OCI-M2 (cell line): ENCODE data around the gene HCAR3.
"Not testable (repeated sequence)": the region's sequence is repeated elsewhere in the genome, so short reads cannot be mapped to it uniquely, and the experiment has no call there.

Experiments
- DNase-seq: peaks from one replicate; lab custom pipeline; 2025; ENCODE audit not compliant: unreplicated experiment; lab: John Stamatoyannopoulos, UW

Gene HCAR3

DNA sequence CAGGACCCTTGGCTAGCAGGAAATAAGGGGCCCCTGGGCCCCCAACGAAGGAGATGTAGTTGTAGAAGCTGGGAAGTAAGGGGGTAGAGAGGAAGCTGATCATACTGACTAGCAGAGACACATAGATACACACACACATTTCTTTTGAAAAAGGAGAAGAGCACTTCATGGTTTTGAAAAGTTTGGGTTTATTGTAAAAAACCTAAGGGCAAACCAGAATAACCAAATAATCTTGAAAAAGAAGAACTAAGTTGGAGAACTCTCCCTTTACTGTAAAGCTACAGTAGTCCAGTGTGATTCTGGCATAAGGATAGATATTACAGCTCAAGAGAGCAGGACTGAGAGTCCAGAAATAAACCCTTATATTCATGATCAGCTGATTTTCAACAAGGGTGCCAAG, 5.8 kb upstream of the HCAR3 start:
- DNase-seq: no peak

DNA sequence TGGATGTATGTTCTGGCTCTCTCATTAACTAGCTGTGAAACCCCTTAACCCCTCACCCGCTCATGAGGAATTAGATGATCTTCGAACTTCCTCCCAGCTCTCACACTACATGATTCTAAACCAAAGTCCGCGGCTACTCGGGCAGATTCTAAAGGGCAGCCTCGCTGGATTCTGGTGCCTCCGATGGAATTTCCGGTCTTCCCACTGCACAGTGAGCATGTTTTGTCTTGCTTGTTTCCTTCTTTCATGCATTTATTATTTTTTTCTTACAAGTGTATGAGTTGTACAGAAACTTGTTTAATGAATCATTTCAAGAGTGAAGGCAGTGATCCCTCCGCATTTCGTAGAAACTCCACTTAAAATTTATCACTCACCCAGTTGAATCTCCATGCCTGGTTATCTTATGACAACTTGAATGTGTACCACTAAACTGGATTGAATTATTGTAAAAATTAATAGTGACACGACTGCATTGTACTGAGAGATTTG, 4.5 kb upstream of the HCAR3 start:
- DNase-seq: no peak

DNA sequence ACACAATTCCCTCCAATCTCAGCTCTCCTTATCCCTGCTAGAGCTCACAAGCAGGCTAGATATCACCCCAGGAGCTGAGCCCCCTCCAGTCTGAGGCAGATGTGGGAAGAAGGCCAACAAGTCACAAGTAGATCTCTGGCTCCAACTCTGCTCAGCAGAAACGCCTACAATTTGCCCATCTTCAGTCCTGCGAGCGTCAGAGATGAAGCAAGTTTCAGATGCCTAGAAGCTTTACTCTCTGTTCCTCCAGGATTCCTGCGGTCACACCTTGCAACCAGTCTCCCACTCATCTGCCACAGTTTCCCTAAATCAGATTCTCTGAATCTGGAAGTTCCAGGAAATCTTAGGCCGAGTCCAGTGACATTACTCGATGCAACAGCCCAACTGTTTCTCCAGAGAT, 1.4 kb downstream of the HCAR3 start:
- DNase-seq: not testable (repeated sequence)

DNA sequence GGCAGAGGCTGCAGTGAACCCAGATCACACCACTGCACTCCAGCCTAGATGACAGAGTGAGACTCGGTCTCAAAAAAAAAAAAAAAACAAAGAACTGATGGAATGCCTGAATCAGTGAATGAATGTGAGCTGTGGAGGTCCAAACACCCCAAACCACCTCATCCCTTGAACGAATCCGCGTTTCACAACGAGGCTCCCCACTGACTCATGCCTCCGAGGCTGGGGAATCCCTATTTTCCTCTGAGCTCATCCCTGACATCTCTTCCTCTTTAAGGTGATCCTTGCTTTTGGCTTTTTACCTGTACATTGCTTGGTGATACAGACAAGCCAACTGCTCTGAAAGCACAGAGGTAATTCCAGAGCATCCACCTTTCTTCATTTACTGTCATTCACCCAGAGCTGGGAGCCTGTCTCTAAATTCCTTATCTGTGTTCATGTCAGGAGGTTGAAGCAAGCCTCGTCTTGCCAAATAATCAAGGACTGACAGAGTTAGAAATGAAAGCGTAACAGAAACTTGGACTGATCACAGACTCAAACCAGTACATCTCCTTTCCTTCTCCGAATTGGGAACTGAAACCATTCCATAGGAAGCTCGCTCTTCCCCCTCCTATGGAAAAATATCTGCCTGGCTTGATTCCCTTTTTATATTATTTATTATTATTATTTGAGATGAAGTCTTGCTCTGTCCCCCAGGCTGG, 3.0 kb downstream of the HCAR3 start:
- DNase-seq: not testable (repeated sequence)

DNA sequence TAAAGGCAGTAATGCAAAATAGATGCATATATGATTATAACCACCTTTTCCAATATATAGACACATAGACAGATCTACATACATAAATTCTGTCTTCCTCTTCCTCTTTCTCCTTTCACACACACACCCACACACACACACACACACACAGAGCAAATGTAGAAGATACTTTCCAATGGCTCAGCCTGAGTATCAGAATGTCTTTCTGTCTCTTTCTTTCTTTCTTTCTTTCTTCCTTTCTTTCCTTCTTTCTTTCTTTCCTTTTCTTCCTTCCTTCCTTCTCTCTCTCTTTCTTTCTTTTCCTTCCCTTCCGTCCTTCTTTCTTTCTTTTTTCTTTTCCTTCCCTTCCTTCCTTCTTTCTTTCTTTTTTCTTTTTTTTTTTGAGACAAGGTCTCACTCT, 5.3 kb downstream of the HCAR3 start:
- not testable (repeated sequence) for DNase-seq

DNA sequence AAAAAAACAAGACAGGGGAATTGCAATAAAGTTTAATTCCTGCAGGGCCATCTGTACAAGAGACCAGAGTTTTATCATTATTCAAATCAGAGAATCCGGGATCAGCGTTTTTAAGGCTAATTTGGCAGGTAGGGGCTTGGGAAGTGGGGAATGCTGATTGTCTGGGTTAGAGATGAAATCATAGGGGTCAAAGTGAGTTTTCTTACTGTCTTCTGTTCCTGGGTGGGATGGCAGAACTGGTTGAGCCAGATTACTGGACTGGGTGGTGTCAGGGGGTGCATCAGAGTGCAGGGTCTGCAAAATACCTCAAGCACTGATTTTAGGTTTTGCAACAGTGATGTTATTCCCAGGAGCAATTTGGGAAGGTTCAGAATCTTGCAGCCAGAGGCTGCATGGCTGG, 6.3 kb downstream of the HCAR3 start:
- DNase-seq: not testable (repeated sequence)

DNA sequence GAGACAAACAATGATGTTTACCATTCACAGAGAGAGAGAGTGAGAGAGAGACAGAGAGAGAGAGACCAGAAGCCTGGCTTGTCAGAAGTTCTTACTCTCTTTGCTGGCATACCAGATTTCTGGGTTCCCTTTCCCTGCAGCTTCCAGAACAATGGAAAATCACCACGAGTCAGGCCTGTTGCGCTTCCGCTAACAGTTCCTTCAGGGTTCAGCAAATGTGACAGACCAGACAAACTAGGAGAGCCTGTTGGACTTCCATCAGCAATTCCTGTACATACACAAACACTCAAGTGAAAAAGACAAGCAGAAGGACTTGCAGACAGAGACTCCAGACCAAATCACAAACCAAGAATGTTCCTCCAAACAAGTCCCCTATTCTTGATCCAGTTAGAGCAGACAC, 7.3 kb downstream of the HCAR3 start:
- DNase-seq: not testable (repeated sequence)

DNA sequence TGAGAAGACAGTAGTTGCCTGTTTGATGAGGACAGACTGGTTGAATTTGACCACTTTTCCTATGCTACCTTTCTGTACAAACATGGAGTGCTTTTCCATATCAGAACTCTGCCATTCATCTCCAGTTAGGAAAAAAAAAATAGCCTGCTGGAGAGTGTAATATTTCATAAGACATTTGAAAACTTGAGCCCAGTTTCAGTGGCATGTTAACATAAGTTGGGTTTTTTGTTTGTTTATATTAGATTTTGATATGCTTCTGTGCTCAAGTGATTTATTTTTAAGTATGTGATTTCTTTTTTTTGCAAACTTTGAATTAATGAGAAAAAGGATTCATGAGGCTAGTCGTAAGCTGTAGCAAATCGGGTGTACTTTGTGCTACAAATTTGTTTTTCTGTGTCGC, 12.8 kb downstream of the HCAR3 start:
- not testable (repeated sequence) for DNase-seq

DNA sequence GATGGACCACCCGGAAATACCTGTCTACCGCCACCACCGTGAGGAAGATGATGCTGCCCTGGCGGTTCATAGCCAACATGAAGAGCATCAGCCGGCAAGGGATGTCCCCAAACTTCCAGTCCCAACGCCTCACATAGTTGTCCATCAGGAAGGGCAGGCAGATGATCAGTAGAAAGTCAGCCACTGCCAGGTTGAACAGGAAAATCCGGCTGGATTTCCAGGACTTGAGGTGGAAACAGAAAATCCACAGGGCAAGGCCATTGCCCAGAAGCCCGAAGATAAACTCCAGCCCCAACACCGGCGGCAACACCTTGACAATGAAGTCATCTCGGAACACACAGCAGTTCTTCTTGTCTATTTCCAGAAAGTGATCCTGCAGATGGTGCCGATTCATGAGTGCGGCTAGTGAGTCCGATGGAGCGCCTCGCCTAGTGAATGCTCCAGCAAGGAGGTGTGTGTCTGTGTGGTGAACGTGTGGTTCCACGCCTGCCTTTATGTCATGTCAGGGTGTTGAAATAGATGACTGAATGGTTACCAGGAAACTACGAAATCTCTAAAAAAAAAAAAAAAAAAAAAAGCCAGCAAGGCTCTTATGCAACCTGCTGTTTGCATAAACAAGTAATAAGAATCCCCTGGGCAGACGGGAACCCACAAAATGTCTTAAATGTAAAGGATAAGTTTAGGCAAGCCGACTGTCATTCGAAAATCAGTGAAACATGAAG, 13.6 kb downstream of the HCAR3 start, which contains the start of gene HCAR2:
TSS of gene HCAR2 (minus strand) at position 468 of the 722 bp plus-strand sequence. CDS start at position 394, 74 bp downstream.
- not testable (repeated sequence) for DNase-seq

DNA sequence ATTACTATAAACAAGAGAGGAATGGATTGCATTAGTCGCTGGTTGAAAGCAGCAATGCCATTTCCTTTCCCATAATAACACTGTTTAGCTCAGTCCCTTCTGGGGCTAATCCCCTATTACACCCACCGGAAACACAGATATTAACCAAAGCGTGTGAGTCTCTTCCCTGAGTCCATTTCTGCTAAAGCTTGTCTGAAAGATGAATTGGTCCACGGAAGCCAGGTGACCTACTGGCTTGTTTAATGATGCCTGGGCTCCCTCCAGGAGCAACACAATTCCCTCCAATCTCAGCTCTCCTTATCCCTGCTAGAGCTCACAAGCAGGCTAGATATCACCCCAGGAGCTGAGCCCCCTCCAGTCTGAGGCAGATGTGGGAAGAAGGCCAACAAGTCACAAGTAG, 15.1 kb downstream of the HCAR3 start:
- DNase-seq: not testable (repeated sequence)

DNA sequence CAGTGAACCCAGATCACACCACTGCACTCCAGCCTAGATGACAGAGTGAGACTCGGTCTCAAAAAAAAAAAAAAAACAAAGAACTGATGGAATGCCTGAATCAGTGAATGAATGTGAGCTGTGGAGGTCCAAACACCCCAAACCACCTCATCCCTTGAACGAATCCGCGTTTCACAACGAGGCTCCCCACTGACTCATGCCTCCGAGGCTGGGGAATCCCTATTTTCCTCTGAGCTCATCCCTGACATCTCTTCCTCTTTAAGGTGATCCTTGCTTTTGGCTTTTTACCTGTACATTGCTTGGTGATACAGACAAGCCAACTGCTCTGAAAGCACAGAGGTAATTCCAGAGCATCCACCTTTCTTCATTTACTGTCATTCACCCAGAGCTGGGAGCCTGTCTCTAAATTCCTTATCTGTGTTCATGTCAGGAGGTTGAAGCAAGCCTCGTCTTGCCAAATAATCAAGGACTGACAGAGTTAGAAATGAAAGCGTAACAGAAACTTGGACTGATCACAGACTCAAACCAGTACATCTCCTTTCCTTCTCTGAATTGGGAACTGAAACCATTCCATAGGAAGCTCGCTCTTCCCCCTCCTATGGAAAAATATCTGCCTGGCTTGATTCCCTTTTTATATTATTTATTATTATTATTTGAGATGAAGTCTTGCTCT, 16.4 kb downstream of the HCAR3 start:
- not testable (repeated sequence) for DNase-seq

DNA sequence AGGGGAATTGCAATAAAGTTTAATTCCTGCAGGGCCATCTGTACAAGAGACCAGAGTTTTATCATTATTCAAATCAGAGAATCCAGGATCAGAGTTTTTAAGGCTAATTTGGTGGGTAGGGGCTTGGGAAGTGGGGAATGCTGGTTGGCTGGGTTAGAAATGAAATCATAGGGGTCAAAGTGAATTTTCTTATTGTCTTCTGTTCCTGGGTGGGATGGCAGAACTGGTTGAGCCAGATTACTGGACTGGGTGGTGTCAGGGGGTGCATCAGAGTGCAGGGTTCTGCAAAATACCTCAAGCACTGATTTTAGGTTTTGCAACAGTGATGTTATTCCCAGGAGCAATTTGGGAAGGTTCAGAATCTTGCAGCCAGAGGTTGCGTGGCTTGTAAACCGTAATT, 19.7 kb downstream of the HCAR3 start:
- DNase-seq: not testable (repeated sequence)

DNA sequence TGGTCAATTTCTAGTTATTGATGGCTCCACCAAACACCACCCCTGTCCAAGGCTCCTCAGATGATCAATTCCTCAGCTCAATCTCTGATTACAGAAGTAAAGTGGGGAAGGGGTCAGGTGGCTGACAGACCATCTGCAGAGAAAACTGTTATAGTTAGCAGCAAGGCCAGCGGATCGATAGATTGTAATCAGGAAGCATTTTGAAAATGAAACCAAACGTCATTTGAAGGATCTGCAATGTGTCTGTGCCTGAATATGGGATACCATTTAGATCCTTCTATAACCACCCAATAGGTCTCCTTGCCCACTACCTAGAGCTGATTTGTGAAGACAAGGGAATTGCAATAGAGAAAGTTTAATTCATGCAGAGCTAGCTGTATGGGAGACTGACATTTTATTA, 25.0 kb downstream of the HCAR3 start:
- DNase-seq: no peak

DNA sequence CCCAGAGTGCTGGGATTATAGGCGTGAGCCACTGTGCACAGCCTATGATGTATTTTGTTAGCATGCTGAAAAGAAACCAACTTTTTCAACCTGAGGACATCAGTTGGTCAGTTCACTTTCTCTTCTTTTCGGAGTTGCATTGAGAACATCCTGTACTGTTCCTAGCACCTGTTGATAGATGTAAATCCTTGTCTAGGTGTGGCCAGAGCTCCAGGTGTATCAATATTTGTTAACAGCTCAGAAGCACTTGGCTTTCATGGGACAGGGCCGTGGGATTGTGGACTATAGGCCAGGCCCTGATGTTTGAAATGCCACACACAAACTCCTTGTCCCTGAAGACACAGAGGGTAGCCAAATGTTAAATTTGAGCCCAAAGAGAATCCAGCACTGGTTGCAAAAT, 28.3 kb downstream of the HCAR3 start:
- DNase-seq: no peak

DNA sequence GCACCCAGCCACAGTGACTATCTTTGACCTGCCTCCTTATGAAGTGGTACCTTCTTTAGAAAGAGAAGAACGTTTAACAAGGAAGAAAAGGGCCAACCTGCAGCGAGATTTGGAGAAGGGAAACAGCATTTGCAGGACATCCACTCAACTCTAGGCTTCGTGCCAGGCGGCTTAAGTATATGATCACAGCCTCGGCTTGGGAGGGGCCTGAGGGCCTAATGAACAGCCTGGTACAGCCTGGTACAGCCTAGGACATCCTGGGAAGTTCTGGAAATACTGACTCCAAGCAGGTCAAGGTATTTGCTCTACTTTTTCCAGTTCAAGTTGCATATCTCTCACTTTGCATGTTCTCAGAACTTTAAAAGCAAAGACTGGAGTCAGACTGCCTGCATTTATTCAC, 29.5 kb downstream of the HCAR3 start:
- DNase-seq: no peak

DNA sequence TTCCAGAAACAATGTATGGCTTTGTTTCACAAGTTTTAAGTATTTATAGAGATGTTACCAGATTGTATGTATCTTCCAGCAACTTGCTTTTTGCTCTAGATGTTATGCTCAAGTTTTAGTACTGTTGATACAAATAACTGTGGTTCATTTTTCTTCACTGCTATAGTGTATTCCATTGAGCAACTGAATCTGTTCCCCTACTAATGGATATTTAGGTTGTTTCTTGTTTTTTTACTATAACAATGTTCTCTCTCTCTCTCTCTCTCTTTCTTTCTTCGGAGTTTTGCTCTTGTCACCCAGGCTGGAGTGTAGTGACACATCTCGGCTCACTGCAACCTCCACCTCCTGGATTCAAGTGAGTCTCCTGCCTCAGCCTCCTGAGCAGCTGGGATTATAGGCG, 30.1 kb downstream of the HCAR3 start:
- no peak for DNase-seq

DNA sequence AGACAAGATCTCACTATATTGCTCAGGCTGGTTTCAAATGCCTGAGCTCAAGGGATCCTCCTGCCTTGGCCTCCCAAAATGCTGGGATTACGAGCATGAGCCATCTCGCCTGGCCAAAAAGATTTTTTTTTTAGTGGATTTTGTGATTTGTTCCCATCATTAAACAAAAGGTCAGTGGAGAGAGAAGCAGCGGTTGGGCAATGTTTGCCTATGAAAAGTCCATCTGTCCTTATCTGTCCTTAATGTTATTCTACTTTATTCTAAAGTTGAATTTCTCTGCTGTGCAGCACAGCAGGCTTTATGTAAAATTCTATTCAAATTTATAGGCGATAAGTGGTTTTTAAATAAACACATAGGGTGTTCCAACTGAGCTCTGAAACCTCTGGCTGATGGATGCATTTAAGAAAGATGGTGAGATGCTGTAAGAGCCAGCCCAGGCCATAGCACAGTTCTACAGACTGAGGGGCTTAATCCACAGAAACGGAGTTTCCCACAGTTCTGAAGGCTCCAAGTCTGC, 32.3 kb downstream of the HCAR3 start:
- no peak for DNase-seq

DNA sequence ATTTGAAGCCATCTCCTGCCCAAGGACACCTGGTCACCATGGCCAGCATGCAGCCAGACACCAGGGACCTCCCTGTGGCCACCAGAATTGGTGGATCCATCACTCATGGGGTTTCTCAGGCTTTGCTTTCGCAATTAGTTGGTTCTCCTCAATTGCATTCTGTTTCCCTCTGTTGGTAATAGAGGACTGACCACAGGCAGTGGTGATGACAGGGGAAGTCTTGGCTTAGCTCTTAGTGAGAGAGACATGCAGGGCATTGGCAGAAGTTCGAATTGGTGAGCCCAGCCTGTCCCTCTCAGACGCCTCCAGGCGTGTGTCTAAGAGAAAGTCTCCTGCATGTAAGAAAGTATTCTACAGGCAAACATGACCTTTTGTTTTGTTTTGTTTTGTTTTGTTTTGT, 34.8 kb downstream of the HCAR3 start:
- no peak for DNase-seq

DNA sequence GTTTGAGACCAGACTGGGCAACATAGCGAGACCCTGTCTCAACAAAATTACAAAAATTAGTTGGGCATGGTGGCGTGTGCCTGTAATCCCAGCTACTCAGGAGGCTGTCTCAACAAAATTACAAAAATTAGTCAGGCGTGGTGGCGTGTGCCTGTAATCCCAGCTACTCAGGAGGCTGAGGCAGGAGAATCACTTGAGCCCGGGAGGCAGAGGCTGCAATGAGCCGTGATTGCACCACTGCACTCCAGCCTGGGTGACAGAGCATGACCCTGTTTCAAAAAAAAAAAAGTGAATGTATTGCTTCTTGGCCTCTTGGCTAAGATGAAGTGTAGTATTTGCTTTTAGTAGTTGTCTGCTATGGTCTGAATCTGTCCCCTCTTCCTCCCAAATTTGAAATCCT, 35.6 kb downstream of the HCAR3 start:
- DNase-seq: not testable (repeated sequence)

DNA sequence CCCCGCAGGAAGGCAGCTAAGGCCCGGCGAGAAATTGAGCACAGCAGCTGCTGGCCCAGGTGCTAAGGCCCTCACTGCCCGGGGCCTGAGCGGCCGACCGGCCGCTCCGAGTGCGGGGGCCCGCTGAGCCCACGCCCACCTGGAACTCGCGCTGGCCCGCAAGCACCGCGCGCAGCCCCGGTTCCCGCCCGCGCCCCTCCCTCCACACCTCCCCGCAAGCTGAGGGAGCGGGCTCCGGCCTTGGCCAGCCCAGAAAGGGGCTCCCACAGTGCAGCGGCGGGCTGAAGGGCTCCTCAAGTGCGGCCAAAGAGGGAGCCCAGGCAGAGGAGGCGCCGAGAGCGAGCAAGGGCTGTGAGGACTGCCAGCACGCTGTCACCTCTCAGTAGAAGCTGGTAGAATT, 39.8 kb downstream of the HCAR3 start:
- DNase-seq: not testable (repeated sequence)

DNA sequence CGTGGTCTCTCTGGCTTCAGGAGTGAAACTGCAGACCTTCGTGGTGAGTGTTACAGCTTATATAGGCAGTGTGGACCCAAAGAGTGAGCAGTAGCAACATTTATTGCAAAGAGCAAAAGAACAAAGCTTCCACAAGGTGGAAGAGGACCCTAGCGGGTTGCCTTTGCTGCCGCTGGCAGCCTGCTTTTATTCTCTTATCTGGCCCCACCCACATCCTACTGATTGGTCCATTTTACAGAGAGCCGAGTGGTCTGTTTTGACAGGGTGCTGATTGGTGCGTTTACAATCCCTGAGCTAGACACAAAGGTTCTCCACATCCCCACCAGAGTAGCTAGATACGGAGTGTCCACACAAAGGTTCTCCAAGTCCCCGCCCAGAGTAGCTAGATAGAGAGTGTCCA, 40.6 kb downstream of the HCAR3 start:
- DNase-seq: not testable (repeated sequence)

DNA sequence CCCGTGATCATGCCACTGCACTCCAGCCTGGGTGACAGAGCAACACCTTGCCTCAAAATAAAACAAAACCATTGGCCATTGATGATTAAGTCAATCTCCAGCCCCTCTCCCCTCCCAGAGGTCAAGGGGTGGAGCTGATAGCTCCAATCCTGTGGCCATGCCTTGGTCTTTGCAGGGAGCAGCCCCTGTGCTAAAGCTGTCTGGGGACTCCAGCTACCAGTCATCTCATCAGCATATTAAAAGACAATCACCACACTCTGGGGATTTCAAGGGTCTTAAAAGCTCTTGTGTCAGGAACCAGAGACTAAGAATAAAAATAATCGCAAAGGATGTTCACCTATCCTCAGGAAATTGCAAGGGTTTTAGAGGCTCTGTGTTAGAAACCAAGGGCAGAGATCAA, 44.1 kb downstream of the HCAR3 start:
- no peak for DNase-seq
